Ishikawa (cell line): ENCODE data around the gene SLC19A3.

ENCODE experiments used
- CEBPB ChIP-seq: IDR thresholded peaks from 2 replicates; pipeline ENCODE4 v1.6.1; 2012
- CREB1 ChIP-seq: IDR thresholded peaks from 2 replicates; pipeline ENCODE4 v1.6.1; 2012; ENCODE audit warnings: low read depth
- EGR1 ChIP-seq: IDR thresholded peaks from 2 replicates; pipeline ENCODE4 v1.6.1; 2012
- EP300 ChIP-seq: IDR thresholded peaks from 2 replicates; pipeline ENCODE4 v1.6.1; 2012; ENCODE audit warnings: borderline replicate concordance
- FOXM1 ChIP-seq: IDR thresholded peaks from 2 replicates; pipeline ENCODE4 v1.6.1; 2012; ENCODE audit warnings: low read depth, borderline replicate concordance
- MAX ChIP-seq: IDR thresholded peaks from 2 replicates; pipeline ENCODE4 v1.6.1; 2012
- NFIC ChIP-seq: IDR thresholded peaks from 2 replicates; pipeline ENCODE4 v1.6.1; 2012
- RAD21 ChIP-seq: IDR thresholded peaks from 2 replicates; pipeline ENCODE4 v1.6.1; 2012; ENCODE audit warnings: low read depth
- TAF1 ChIP-seq: IDR thresholded peaks from 2 replicates; pipeline ENCODE4 v1.6.1; 2012; ENCODE audit warnings: low read depth, mild to moderate bottlenecking
- TCF12 ChIP-seq: IDR thresholded peaks from 2 replicates; pipeline ENCODE4 v1.6.1; 2012; ENCODE audit warnings: low read depth
- TEAD4 ChIP-seq: IDR thresholded peaks from 2 replicates; pipeline ENCODE4 v1.6.1; 2012
- YY1 ChIP-seq: IDR thresholded peaks from 2 replicates; pipeline ENCODE4 v1.6.1; 2012; ENCODE audit warnings: low read depth
- ZBTB7A ChIP-seq: IDR thresholded peaks from 2 replicates; pipeline ENCODE4 v1.6.1; 2012; ENCODE audit warnings: low read depth
- TF ChIP-seq, protein P1 (sequence below): IDR thresholded peaks from 2 replicates; pipeline ENCODE4 v1.6.1; 2012; ENCODE audit warnings: low read depth, mild to moderate bottlenecking
- TF ChIP-seq, protein P2 (sequence below): IDR thresholded peaks from 2 replicates; pipeline ENCODE4 v1.6.1; 2012

Gene SLC19A3

GRCh38 chr2:227687189-227687588, 30.6 kb downstream of the SLC19A3 start:
- TF ChIP-seq CEBPB (no peak), TCF12 (no peak), ZBTB7A (no peak)
- TF ChIP-seq, protein P1, sequence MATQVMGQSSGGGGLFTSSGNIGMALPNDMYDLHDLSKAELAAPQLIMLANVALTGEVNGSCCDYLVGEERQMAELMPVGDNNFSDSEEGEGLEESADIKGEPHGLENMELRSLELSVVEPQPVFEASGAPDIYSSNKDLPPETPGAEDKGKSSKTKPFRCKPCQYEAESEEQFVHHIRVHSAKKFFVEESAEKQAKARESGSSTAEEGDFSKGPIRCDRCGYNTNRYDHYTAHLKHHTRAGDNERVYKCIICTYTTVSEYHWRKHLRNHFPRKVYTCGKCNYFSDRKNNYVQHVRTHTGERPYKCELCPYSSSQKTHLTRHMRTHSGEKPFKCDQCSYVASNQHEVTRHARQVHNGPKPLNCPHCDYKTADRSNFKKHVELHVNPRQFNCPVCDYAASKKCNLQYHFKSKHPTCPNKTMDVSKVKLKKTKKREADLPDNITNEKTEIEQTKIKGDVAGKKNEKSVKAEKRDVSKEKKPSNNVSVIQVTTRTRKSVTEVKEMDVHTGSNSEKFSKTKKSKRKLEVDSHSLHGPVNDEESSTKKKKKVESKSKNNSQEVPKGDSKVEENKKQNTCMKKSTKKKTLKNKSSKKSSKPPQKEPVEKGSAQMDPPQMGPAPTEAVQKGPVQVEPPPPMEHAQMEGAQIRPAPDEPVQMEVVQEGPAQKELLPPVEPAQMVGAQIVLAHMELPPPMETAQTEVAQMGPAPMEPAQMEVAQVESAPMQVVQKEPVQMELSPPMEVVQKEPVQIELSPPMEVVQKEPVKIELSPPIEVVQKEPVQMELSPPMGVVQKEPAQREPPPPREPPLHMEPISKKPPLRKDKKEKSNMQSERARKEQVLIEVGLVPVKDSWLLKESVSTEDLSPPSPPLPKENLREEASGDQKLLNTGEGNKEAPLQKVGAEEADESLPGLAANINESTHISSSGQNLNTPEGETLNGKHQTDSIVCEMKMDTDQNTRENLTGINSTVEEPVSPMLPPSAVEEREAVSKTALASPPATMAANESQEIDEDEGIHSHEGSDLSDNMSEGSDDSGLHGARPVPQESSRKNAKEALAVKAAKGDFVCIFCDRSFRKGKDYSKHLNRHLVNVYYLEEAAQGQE: no peak

DNA sequence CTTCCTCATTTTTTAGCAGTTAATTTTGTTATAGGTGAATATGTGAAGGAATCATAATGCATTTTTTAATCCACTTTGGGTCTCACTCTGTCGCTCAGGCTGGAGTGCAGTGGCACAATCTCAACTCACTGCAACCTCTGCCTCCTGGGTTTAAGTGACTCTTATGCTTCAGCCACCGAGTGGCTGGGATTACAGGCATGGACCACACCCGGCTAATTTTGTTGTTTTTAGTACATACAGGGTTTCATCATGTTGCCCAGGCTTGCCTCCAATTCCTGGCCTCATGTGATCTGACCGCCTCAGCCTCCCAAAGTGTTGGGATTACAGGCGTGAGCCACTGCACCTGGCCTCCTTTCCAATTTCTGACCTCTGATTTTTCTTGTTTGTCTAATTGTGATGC, 33.6 kb downstream of the SLC19A3 start:
- TF ChIP-seq CEBPB (no peak), ZBTB7A (no peak), FOXM1 (no peak), EP300 (no peak), TCF12 (no peak), EGR1 (no peak), CREB1 (no peak), NFIC (no peak), MAX (no peak), YY1 (no peak), RAD21 (no peak), TEAD4 (no peak), TAF1 (no peak)
- TF ChIP-seq, protein P1: no peak
- TF ChIP-seq, protein P2, sequence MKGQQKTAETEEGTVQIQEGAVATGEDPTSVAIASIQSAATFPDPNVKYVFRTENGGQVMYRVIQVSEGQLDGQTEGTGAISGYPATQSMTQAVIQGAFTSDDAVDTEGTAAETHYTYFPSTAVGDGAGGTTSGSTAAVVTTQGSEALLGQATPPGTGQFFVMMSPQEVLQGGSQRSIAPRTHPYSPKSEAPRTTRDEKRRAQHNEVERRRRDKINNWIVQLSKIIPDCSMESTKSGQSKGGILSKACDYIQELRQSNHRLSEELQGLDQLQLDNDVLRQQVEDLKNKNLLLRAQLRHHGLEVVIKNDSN: no peak

DNA sequence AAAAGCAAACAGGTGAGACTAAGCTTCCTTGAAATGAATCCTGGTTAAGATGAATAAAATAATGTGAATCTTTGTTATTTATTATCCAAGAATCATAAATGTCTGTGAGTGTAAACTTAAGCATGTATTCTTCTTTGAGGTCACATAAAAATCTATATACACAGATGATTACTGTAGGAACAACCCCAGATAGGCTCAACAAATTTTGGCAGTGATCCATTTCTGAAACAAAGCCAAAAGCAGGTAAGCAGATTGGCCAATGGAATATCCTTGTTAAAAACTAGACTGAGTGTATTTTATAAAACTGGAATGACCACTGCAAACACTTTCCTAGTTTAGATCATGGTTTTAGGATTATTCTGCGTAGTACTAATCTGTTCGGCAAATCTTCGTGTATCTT, 39.9 kb downstream of the SLC19A3 start:
- TF ChIP-seq EP300 (no peak), NFIC (no peak), FOXM1 (no peak), CEBPB (no peak), RAD21 (no peak), YY1 (no peak), EGR1 (no peak), MAX (no peak), ZBTB7A (no peak), CREB1 (no peak), TCF12 (no peak), TEAD4 (no peak), TAF1 (no peak)
- TF ChIP-seq, protein P2: no peak
- TF ChIP-seq, protein P1: no peak

DNA sequence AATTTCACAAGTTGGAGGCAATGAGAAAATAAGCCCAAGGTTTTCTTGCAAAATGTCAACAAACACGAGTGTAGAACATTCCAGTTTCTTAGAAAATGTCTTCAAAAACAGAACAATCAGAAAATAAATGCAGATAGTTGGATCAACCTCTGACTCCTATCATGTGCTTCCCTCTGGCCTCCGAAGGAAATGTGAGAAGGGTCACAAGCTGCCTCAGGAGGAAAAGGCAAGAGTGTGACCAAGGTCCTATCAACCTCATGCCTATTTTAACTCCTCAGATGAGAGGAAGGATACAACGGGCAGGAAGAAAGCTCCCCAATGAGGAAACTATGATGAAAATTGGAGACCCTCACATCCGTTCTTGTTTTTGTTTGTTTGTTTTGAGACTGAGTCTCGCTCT, 43.3 kb downstream of the SLC19A3 start:
- TF ChIP-seq CEBPB: no peak
- TF ChIP-seq, protein P2: no peak
- TF ChIP-seq FOXM1: no peak
- TF ChIP-seq RAD21: no peak
